RWPE2 (cell line): ENCODE data around the gene FANCC.

Experiments used
- ATAC-seq: fragments of 200-7000 bp; cut with Tn5 transposase; 3 replicates; pipeline ENCODE4 v1.9.1; 2021; ENCODE audit warnings: low read depth
- DNase-seq: peaks from one replicate; pipeline ENCODE4 v3.0.0-alpha.2; 2020; ENCODE audit warnings: low spot score
- H3K27ac ChIP-seq: fragments of 450-650 bp; 2 replicates; pipeline ENCODE4 v1.5.1; 2017; ENCODE audit warnings: mild to moderate bottlenecking; ENCODE audit not compliant: poor library complexity, severe bottlenecking
- H3K27me3 ChIP-seq: fragments of 250-450 bp; sonication (Bioruptor Pico); 2 replicates; pipeline ENCODE4 v1.5.1; 2021; ENCODE audit warnings: mild to moderate bottlenecking, moderate library complexity; ENCODE audit not compliant: insufficient read depth, poor library complexity, severe bottlenecking
- H3K36me3 ChIP-seq: fragments of 250-450 bp; sonication (Bioruptor Pico); 2 replicates; pipeline ENCODE4 v1.5.1; 2020; ENCODE audit warnings: low read depth, mild to moderate bottlenecking, moderate library complexity
- H3K4me1 ChIP-seq: fragments of 250-450 bp; sonication (Bioruptor Pico); 2 replicates; pipeline ENCODE4 v1.5.1; 2021; ENCODE audit warnings: mild to moderate bottlenecking, moderate library complexity; ENCODE audit not compliant: insufficient read depth, poor library complexity, severe bottlenecking
- H3K4me3 ChIP-seq: fragments of 250-450 bp; sonication (Bioruptor Pico); 2 replicates; pipeline ENCODE4 v1.5.1; 2021; ENCODE audit warnings: mild to moderate bottlenecking, moderate library complexity; ENCODE audit not compliant: severe bottlenecking
- H3K9me3 ChIP-seq: fragments of 250-450 bp; sonication (Bioruptor Pico); 2 replicates; pipeline ENCODE4 v1.5.1; 2021; ENCODE audit warnings: mild to moderate bottlenecking, moderate library complexity; ENCODE audit not compliant: severe bottlenecking
- TF ChIP-seq, protein P1 (sequence below): fragments of 450-650 bp; IDR thresholded peaks from one replicate; pipeline ENCODE4 v1.5.1; 2017; ENCODE audit warnings: mild to moderate bottlenecking, moderate library complexity; ENCODE audit not compliant: poor library complexity, severe bottlenecking

Gene FANCC

DNA sequence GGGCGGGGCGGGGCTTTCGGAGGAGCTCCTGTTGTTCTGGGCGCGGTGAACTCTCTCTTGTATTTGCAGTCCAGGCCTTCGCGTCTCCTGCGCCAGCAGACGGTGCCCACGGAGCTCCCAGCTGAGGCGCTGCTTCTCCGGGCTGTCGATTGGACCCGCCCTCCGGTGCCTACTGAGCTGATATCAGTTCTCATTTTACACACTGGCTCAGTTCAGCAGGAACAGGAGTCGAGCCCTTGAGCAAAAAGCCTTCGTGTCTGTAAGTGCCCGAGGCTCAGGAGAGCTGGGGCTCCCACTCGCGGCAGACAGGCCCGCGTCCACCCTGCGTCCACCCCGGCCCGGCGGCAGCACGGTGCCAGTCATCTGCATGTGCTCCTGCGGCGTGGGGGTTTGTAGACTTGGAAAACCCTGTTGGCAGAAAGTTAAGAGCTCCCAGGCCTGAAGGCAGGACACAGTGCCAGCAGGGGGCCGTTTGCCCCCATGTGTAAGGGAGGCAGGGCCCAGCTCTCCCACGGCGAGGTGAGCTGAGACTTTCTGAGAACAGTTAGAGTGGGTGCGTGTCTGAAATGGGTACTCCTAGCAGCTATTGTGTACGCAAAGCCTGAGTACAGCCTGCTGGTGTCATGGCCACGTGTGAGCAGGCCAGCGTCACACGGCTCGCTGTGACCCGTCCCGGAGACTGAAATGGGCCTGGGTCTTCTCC is 231.5 kb downstream of the FANCC start:
- no peak for ATAC-seq
- Histone ChIP-seq H3K27ac (no peak overlapping the region), H3K4me3 (no peak overlapping the region), H3K4me1 (peaks cover 3% of the 10 kb centered on the region), H3K36me3 (peaks cover 50% of the 10 kb centered on the region), H3K27me3 (no peaks in the 10 kb centered on the region), H3K9me3 (no peaks in the 10 kb centered on the region)
- no peak for DNase-seq
- TF ChIP-seq, protein P1, sequence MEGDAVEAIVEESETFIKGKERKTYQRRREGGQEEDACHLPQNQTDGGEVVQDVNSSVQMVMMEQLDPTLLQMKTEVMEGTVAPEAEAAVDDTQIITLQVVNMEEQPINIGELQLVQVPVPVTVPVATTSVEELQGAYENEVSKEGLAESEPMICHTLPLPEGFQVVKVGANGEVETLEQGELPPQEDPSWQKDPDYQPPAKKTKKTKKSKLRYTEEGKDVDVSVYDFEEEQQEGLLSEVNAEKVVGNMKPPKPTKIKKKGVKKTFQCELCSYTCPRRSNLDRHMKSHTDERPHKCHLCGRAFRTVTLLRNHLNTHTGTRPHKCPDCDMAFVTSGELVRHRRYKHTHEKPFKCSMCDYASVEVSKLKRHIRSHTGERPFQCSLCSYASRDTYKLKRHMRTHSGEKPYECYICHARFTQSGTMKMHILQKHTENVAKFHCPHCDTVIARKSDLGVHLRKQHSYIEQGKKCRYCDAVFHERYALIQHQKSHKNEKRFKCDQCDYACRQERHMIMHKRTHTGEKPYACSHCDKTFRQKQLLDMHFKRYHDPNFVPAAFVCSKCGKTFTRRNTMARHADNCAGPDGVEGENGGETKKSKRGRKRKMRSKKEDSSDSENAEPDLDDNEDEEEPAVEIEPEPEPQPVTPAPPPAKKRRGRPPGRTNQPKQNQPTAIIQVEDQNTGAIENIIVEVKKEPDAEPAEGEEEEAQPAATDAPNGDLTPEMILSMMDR = no peak

DNA sequence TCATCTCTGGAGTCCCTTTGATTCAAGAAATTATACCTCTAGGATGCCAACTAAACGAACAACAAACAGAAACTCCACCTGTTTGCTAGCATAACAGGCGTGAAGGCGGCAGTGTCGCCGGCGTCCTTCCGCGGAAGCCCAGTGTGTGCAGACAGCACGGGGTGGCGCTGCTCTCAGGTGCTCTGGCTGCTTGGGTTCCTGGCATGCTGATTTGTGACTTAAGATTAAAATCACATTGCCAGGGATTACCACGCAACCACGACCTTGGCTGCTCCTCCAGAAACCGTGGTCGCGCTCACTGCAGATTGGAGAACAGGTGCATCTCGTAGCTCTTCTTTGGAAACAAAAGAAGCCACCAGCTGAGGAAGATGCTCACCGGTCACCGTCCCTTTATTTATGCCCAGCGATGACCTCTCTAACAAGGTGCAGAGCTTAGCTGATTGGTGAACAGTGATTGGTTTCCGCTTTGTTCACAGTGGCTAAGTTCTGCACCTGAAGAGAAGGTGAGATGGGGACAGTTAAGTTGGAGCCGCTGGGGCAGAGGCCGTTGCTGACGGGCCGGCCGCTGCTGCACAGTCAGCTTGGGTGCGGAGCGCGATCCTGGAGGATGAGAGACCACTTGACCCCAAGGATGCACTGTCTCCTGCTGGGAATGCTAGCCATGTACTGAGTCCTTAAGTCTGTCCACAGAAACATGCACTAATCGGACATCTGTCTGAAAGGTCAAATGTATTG is 232.3 kb downstream of the FANCC start:
- H3K9me3 ChIP-seq = no peaks in the 10 kb centered on the region
- no peak overlapping the region for H3K4me3 ChIP-seq
- H3K4me1 ChIP-seq = no peaks in the 10 kb centered on the region
- DNase-seq (no peak), ATAC-seq (no peak)
- TF ChIP-seq, protein P1 = no peak
- no peaks in the 10 kb centered on the region for H3K27me3 ChIP-seq
- peaks cover 58% of the 10 kb centered on the region for H3K36me3 ChIP-seq
- H3K27ac ChIP-seq = no peak overlapping the region

DNA sequence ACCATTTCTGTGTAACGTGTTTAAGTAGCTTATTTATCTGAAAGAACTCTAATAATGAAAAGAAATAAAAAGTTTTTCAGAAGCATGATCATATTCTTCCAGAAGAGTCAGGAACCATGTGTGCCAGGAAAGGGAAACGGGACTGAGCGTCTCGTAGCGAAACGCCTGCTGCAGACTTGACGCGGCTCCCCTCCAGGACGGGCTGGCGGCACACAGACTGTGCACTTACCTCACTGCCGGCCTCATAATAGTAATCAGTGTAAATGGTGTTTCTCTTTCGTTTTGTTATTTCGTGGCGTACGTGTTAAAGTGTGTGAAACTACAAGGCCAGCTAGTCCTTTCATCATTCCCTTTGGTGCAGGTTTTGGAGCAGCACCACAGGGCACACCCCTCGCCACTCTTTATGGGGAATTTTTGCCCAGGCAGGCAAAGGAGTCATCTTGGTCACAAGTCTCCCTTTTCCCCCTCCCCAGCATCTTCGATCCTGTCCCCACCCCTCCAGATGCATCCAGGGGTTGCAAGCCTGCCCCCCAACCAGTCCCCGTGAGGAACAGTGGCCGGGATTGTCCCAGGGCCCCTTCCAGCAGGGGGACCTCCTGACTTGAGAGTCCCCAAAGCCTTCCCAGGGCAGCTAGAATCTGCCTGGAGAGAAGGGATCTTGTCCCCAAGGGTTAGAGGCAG is 233.1 kb downstream of the FANCC start:
- TF ChIP-seq, protein P1 = no peak
- H3K36me3 ChIP-seq = peaks cover 65% of the 10 kb centered on the region
- no peaks in the 10 kb centered on the region for H3K27me3 ChIP-seq
- no peak overlapping the region for H3K27ac ChIP-seq
- no peaks in the 10 kb centered on the region for H3K9me3 ChIP-seq
- no peak for ATAC-seq
- DNase-seq = no peak
- H3K4me1 ChIP-seq = no peaks in the 10 kb centered on the region
- no peak overlapping the region for H3K4me3 ChIP-seq

DNA sequence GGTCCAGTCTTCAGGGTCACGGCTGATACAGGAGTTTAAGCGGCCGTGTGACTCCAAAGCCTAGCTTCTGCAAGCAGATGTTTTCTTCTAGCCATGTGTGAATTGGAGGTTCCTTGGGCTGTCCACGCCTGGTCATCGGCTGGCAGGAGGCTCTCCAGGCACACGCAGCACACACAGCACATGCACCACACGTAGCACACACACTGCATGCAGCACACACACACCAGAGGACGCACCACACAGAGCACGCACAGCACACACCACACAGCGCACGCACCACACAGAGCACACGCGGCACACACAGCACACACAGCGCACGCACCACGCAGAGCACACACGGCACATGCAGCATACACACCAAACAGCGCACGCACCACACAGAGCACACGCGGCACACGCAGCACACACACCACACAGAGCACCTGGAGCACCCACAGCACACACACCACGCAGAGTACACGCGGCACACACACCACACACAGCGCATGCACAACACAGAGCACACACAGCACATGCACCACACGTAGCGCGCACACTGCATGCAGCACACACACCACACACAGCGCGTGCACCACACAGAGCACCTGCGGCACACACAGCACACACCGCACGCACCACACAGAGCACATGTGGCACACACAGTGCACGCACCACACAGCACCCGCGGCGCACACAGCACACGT is 234.3 kb downstream of the FANCC start:
- H3K27me3 ChIP-seq = no peaks in the 10 kb centered on the region
- no peak for DNase-seq
- TF ChIP-seq, protein P1 = no peak
- no peaks in the 10 kb centered on the region for H3K4me1 ChIP-seq
- ATAC-seq = no peak
- H3K9me3 ChIP-seq = no peaks in the 10 kb centered on the region
- no peak overlapping the region for H3K27ac ChIP-seq
- H3K36me3 ChIP-seq = peaks cover 74% of the 10 kb centered on the region
- H3K4me3 ChIP-seq = no peak overlapping the region
